ENCODE measurements around the gene NSD2.

DNA sequence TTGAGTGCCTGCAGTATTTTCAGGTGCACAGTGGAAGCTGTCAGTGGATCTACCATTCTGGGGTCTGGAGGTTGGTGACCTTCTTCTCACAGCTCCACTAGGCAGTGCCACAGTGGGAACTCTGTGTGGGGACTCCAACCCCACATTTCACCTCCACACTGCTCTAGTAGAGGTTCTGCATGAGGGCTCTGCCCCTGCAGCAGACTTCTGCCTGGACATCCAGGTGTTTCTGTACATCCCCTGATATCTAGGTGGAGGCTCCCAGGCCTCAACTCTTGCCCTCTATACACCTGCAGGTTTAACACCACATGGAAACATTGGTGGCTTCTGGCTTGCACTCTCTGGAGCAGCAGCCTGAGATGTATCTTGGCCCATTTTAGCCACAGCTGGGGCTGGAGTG lies 154.6 kb downstream of the NSD2 start:
- no peak for TF ChIP-seq POLR2A (IDR thresholded peaks at IDR 0.05)
- TF ChIP-seq, protein P1, sequence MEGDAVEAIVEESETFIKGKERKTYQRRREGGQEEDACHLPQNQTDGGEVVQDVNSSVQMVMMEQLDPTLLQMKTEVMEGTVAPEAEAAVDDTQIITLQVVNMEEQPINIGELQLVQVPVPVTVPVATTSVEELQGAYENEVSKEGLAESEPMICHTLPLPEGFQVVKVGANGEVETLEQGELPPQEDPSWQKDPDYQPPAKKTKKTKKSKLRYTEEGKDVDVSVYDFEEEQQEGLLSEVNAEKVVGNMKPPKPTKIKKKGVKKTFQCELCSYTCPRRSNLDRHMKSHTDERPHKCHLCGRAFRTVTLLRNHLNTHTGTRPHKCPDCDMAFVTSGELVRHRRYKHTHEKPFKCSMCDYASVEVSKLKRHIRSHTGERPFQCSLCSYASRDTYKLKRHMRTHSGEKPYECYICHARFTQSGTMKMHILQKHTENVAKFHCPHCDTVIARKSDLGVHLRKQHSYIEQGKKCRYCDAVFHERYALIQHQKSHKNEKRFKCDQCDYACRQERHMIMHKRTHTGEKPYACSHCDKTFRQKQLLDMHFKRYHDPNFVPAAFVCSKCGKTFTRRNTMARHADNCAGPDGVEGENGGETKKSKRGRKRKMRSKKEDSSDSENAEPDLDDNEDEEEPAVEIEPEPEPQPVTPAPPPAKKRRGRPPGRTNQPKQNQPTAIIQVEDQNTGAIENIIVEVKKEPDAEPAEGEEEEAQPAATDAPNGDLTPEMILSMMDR (IDR thresholded peaks at IDR 0.05) = no peak

Measured in Peyer's patch (tissue), 4 donors.